Endothelial cell of umbilical vein (primary cell): Measurements from ENCODE around the gene CACNA1C. TPM values are rescaled to one million over a fixed set of nuclear protein-coding genes. Genes with fewer than 3 reads are reported as not detected.

Experiments used
- BruUV-seq: library from RNA; stranded (reverse); fragments of 400-500 nt; replicated peaks from 2 replicates; lab custom pipeline; 2021; lab: Mats Ljungman, UMichigan
- CTCF ChIA-PET: fragments of 300-600, 350-600 bp; sonication (Branson Sonifier 250); formaldehyde crosslinking; loops from one replicate; lab custom pipeline; 2021; ENCODE audit warnings: antibody characterized with exemption, inconsistent platforms; lab: Charles Lee
- POLR2A ChIA-PET: fragments of 300-600, 350-600 bp; sonication (Branson Sonifier 250); formaldehyde crosslinking; loops from one replicate; lab custom pipeline; 2021; ENCODE audit warnings: antibody characterized with exemption, inconsistent platforms; lab: Charles Lee
- DNase-seq: peaks from one replicate; pipeline ENCODE4 v3.0.0-alpha.2; 2011; ENCODE audit warnings: low read depth, low spot score
- FAIRE-seq: peaks from 2 replicates; lab custom pipeline; 2011; peaks lifted over from hg19 to GRCh38; lab: Jason Lieb, UNC
- H2AFZ ChIP-seq: 2 replicates; pipeline ENCODE4 v1.6.0; 2012; ENCODE audit warnings: low read depth, low read length, control low read depth, inconsistent platforms
- H3K27ac ChIP-seq: 2 replicates; pipeline ENCODE4 v1.5.1; 2011; ENCODE audit warnings: low read depth, mild to moderate bottlenecking, control low read depth, low read length, moderate library complexity; ENCODE audit not compliant: insufficient read depth
- H3K27me3 ChIP-seq, 2 experiments: 2 replicates each; pipeline versions ENCODE4 v1.6.0 to v1.6.1; 2011; ENCODE audit warnings: low read length in 2 of 2, mixed read lengths in 1 of 2; ENCODE audit not compliant: control insufficient read depth in 2 of 2, insufficient read depth in 2 of 2
- H3K36me3 ChIP-seq, 2 experiments: 2 replicates in 1 of 2; 3 replicates in 1 of 2; pipeline ENCODE4 v1.5.1; 2011; ENCODE audit warnings: low read length in 2 of 2, mild to moderate bottlenecking in 1 of 2, moderate library complexity in 1 of 2; ENCODE audit not compliant: control insufficient read depth in 2 of 2, insufficient read depth in 2 of 2; ENCODE audit errors: extremely low read depth in 1 of 2
- H3K4me1 ChIP-seq: 3 replicates; pipeline ENCODE4 v1.5.1; 2011; ENCODE audit warnings: mild to moderate bottlenecking, low read length; ENCODE audit not compliant: control insufficient read depth, insufficient read depth; ENCODE audit errors: extremely low read depth
- H3K4me2 ChIP-seq: 2 replicates; pipeline ENCODE4 v1.6.1; 2011; ENCODE audit warnings: low read length, control low read depth, mixed read lengths; ENCODE audit not compliant: insufficient read depth
- H3K4me3 ChIP-seq, 3 experiments: fragments of 200-600 bp in 1 of 3; sonication (generic), shearing (Covaris generic) in 1 of 3; replicated peaks in 1 of 3; 2 replicates each; pipeline ENCODE4 v1.5.1; 2011 to 2016; ENCODE audit warnings: control low read depth in 3 of 3, low read length in 3 of 3, mild to moderate bottlenecking in 2 of 3, inconsistent platforms in 1 of 3, low read depth in 1 of 3, moderate library complexity in 1 of 3; ENCODE audit not compliant: insufficient read depth in 1 of 3
- H3K79me2 ChIP-seq: 2 replicates; pipeline ENCODE4 v1.6.0; 2012; ENCODE audit warnings: low read length, inconsistent platforms; ENCODE audit not compliant: control insufficient read depth, insufficient read depth
- H3K9ac ChIP-seq: replicated peaks from 2 replicates; pipeline ENCODE3; 2011; ENCODE audit warnings: low read length, control low read depth; ENCODE audit not compliant: insufficient read depth; ENCODE audit errors: extremely low read depth
- H3K9me1 ChIP-seq: replicated peaks from 3 replicates; pipeline ENCODE4 v1.6.0; 2011; ENCODE audit warnings: mild to moderate bottlenecking, low read length; ENCODE audit not compliant: control insufficient read depth, insufficient read depth; ENCODE audit errors: extremely low read depth
- H3K9me3 ChIP-seq: replicated peaks from 2 replicates; pipeline ENCODE4 v1.5.1; 2012; ENCODE audit warnings: low read length, inconsistent platforms; ENCODE audit not compliant: control insufficient read depth, insufficient read depth
- H4K20me1 ChIP-seq: replicated peaks from 2 replicates; pipeline ENCODE3; 2011; ENCODE audit warnings: mild to moderate bottlenecking, low read length; ENCODE audit not compliant: control insufficient read depth, insufficient read depth; ENCODE audit errors: extremely low read depth
- CTCF ChIP-seq, 2 donors: IDR thresholded peaks; 1 replicate in 1 of 2; 2 replicates in 1 of 2; pipeline ENCODE4 v1.5.1; 2011; ENCODE audit warnings: low read length in 2 of 2, mild to moderate bottlenecking in 2 of 2, moderate library complexity in 2 of 2, control low read depth in 1 of 2, inconsistent platforms in 1 of 2, low read depth in 1 of 2; ENCODE audit not compliant: insufficient read depth in 1 of 2; ENCODE audit errors: extremely low read depth in 1 of 2
- EZH2 ChIP-seq: IDR thresholded peaks from 2 replicates; pipeline ENCODE4 v1.6.1; 2012; ENCODE audit warnings: borderline replicate concordance, low read depth, mild to moderate bottlenecking, moderate library complexity, low read length, inconsistent platforms; ENCODE audit not compliant: severe bottlenecking
- FOS ChIP-seq: IDR thresholded peaks from 2 replicates; pipeline ENCODE4 v1.6.1; 2011; ENCODE audit warnings: mild to moderate bottlenecking, low read length, moderate library complexity, borderline replicate concordance; ENCODE audit not compliant: insufficient read depth
- GATA2 ChIP-seq: IDR thresholded peaks from 2 replicates; pipeline ENCODE4 v1.7.0; 2011; ENCODE audit warnings: low read depth, mild to moderate bottlenecking, moderate library complexity, mixed read lengths, low read length; ENCODE audit not compliant: insufficient read length, insufficient read depth
- JUN ChIP-seq: IDR thresholded peaks from 2 replicates; pipeline ENCODE4 v1.6.1; 2011; ENCODE audit warnings: borderline replicate concordance, low read depth; ENCODE audit not compliant: insufficient read length, insufficient read depth
- MAX ChIP-seq: IDR thresholded peaks from 2 replicates; pipeline ENCODE4 v1.6.1; 2011; ENCODE audit not compliant: insufficient read depth, insufficient read length
- MYC ChIP-seq: IDR thresholded peaks from one replicate; pipeline ENCODE4 v1.6.1; 2011; ENCODE audit warnings: mild to moderate bottlenecking, low read depth, low read length
- POLR2A ChIP-seq: IDR thresholded peaks from 2 replicates; pipeline ENCODE4 v1.6.1; 2012; ENCODE audit warnings: low read depth, mild to moderate bottlenecking, control low read depth, low read length
- POLR2AphosphoS5 ChIP-seq: IDR thresholded peaks from 2 replicates; pipeline ENCODE4 v1.6.1; 2012; ENCODE audit warnings: low read depth, mild to moderate bottlenecking, control low read depth, low read length, moderate library complexity; ENCODE audit not compliant: insufficient read depth
- dilution Hi-C: fragments of 300-500 bp; cut with MboI; formaldehyde crosslinking; loops from one replicate; pipeline ENCODE4 v1.15.0; 2019; ENCODE audit warnings: low sequenced_read_pairs; ENCODE audit not compliant: extremely low pct_ligation_motif_present
- intact Hi-C: fragments of 100-400 bp; cut with micrococcal nuclease; formaldehyde crosslinking; loops from one replicate; pipeline ENCODE4 v1.10.0; 2022
- polyA plus RNA-seq, 4 experiments: library from polyadenylated mRNA; depleted of rRNA in 3 of 4; stranded (reverse) in 3 of 4; unstranded in 1 of 4; fragments of >200 nt; gene quantifications; 2 replicates each; pipeline versions ENCODE4 v1.2.1 to v1.2.3, GENCODE V29; 2011 to 2012; ENCODE audit warnings: missing spikeins in 1 of 4
- total RNA-seq: library from RNA; stranded (reverse); gene quantifications from 2 replicates; pipeline ENCODE4 v1.2.3, GENCODE V29; 2021

The CACNA1C gene
- total and polyA plus RNA-seq, 2 donors (not counting 3 experiments of a cell fraction or from before 2014, with no cell fraction given), result not detected

- H2AFZ ChIP-seq, result no peak overlapping the region
- BruUV-seq, result no TSS peak
- H3K79me2 ChIP-seq, result no peaks in the 10 kb centered on the region
- no peaks in the 10 kb centered on the region for H3K4me1 ChIP-seq
- intact Hi-C loops, result no loop called here
- H3K9me3 ChIP-seq, result no peaks in the 10 kb centered on the region
- no peak overlapping the region for H3K27ac ChIP-seq
- FAIRE-seq, result no peak
- no peaks in the 10 kb centered on the region for H3K27me3 ChIP-seq
- ChIA-PET CTCF (no interaction called here), POLR2A (no interaction called here)
- H3K9ac ChIP-seq, result no peak overlapping the region
- H3K36me3 ChIP-seq, result no peaks in the 10 kb centered on the region
- no peaks in the 10 kb centered on the region for H3K9me1 ChIP-seq
- no peak overlapping the region for H3K4me3 ChIP-seq
- TF ChIP-seq POLR2AphosphoS5 (no peak), GATA2 (no peak), POLR2A (no peak), MYC (no peak), EZH2 (no peak), CTCF (IDR thresholded peaks at IDR 0.05; ENCODE audit: extremely low read depth in 1 of 2, insufficient read depth in 1 of 2, low read depth in 1 of 2, low read length in 2 of 2) (no peak), FOS (no peak), MAX (no peak), JUN (no peak)
- dilution Hi-C loops, result no loop called here
- no peak for DNase-seq
- no peak overlapping the region for H3K4me2 ChIP-seq
- H4K20me1 ChIP-seq, result no peaks in the 10 kb centered on the region
These were observed 29.5 kb downstream of the CACNA1C start for GRCh38 chr12:2082321-2082720.
